HepG2 (cell line): ENCODE data around the gene JHY. TPM values are rescaled to one million over a fixed set of nuclear protein-coding genes. Genes with fewer than 3 reads are reported as not detected.

Experiments used
- ATAC-seq: fragments of 200-7000 bp; cut with Tn5 transposase; 3 replicates; pipeline ENCODE4 v1.9.1; 2020; ENCODE audit warnings: mild to moderate bottlenecking, moderate library complexity
- BruUV-seq: library from RNA; stranded (reverse); fragments of 400-500 nt; replicated peaks from 2 replicates; lab custom pipeline; 2021; lab: Mats Ljungman, UMichigan
- CTCF ChIA-PET: fragments of 300-600 bp; formaldehyde crosslinking; extraction: SDS; loops from one replicate; lab custom pipeline; 2021; ENCODE audit warnings: low total read pairs, inconsistent platforms, low intra/inter-chr PET ratio; lab: Yijun Ruan, JAX
- POLR2A ChIA-PET: fragments of 350-600 bp; sonication (Branson Sonifier 250); formaldehyde crosslinking; loops from one replicate; lab custom pipeline; 2020; ENCODE audit warnings: antibody characterized with exemption, inconsistent platforms; lab: Yijun Ruan, JAX
- DNase-seq: peaks from one replicate; pipeline ENCODE4 v3.0.0-alpha.2; 2015; ENCODE audit warnings: low spot score
- FAIRE-seq: peaks from 3 replicates; lab custom pipeline; 2011; peaks lifted over from hg19 to GRCh38; lab: Jason Lieb, UNC
- H2AFZ ChIP-seq: one replicate; pipeline ENCODE4 v1.6.1; 2011; ENCODE audit warnings: low read length, inconsistent platforms
- H3K27ac ChIP-seq: fragments of 300-600 bp; 3 replicates; pipeline ENCODE4 v1.8.0; 2011; ENCODE audit warnings: mixed run types, mild to moderate bottlenecking, mixed read lengths, low read length, inconsistent platforms; ENCODE audit not compliant: insufficient read depth; ENCODE audit errors: extremely low read length
- H3K27me3 ChIP-seq, 2 experiments: fragments of 200-600 bp in 1 of 2; 2 replicates in 1 of 2; 3 replicates in 1 of 2; pipeline versions ENCODE4 v1.6.0 to v1.8.0; 2011; ENCODE audit warnings: low read length in 2 of 2, mild to moderate bottlenecking in 2 of 2, moderate library complexity in 2 of 2, inconsistent platforms in 1 of 2; ENCODE audit not compliant: insufficient read depth in 2 of 2, control insufficient read depth in 1 of 2
- H3K36me3 ChIP-seq, 2 experiments: fragments of 200-600 bp in 1 of 2; replicated peaks in 1 of 2; 2 replicates in 1 of 2; 3 replicates in 1 of 2; pipeline versions ENCODE4 v1.5.1 to v1.8.0; 2011; ENCODE audit warnings: low read length in 2 of 2, inconsistent platforms in 1 of 2; ENCODE audit not compliant: insufficient read depth in 2 of 2, control insufficient read depth in 1 of 2
- H3K4me1 ChIP-seq: 2 replicates; pipeline ENCODE4 v1.5.1; 2012; ENCODE audit warnings: low read length, inconsistent platforms; ENCODE audit not compliant: insufficient read depth
- H3K4me2 ChIP-seq: 2 replicates; pipeline ENCODE4 v1.6.0; 2011; ENCODE audit warnings: low read depth, low read length, inconsistent platforms
- H3K4me3 ChIP-seq, 3 experiments: fragments of 200-600 bp in 1 of 3; sonication (generic), shearing (Covaris generic) in 1 of 3; replicated peaks in 1 of 3; 2 replicates each; pipeline ENCODE4 v1.5.1; 2011 to 2016; ENCODE audit warnings: low read length in 3 of 3, inconsistent platforms in 2 of 3, low read depth in 2 of 3, mild to moderate bottlenecking in 2 of 3, control low read depth in 1 of 3, mixed read lengths in 1 of 3; ENCODE audit not compliant: insufficient read depth in 1 of 3
- H3K79me2 ChIP-seq: one replicate; pipeline ENCODE4 v1.6.1; 2011; ENCODE audit warnings: low read length, inconsistent platforms; ENCODE audit not compliant: insufficient read depth
- H3K9ac ChIP-seq: 2 replicates; pipeline ENCODE4 v1.6.0; 2011; ENCODE audit warnings: mild to moderate bottlenecking, low read depth, low read length, inconsistent platforms; ENCODE audit not compliant: insufficient read depth
- H3K9me3 ChIP-seq: 2 replicates; pipeline ENCODE4 v1.5.1; 2012; ENCODE audit warnings: mild to moderate bottlenecking, low read length
- H4K20me1 ChIP-seq: 2 replicates; pipeline ENCODE4 v1.6.0; 2011; ENCODE audit warnings: inconsistent platforms, mild to moderate bottlenecking, low read length, moderate library complexity; ENCODE audit not compliant: insufficient read depth
- CEBPG ChIP-seq: IDR thresholded peaks from 2 replicates; pipeline ENCODE4 v1.6.1; 2016
- DNMT1 ChIP-seq: sonication (generic); formaldehyde crosslinking; IDR thresholded peaks from 2 replicates; pipeline ENCODE4 v1.5.1; 2020; ENCODE audit warnings: mild to moderate bottlenecking, missing genetic modification reagents
- HNF1A ChIP-seq, 2 experiments: sonication (generic) in 1 of 2; formaldehyde crosslinking in 1 of 2; IDR thresholded peaks; 2 replicates each; pipeline versions ENCODE4 v1.4.0 to v1.6.1; 2016 to 2020; ENCODE audit warnings: borderline replicate concordance in 1 of 2, low read depth in 1 of 2, mild to moderate bottlenecking in 1 of 2, missing genetic modification reagents in 1 of 2
- HNRNPL ChIP-seq: fragments of 200-400 bp; formaldehyde crosslinking; IDR thresholded peaks from 2 replicates; pipeline ENCODE4 v1.6.1; 2017; ENCODE audit warnings: mild to moderate bottlenecking, low read depth, low read length
- HNRNPUL1 ChIP-seq: fragments of 200-400 bp; formaldehyde crosslinking; IDR thresholded peaks from 2 replicates; pipeline ENCODE4 v1.6.1; 2017; ENCODE audit warnings: low read depth, mild to moderate bottlenecking, low read length, moderate library complexity
- JDP2 ChIP-seq: sonication (generic); formaldehyde crosslinking; IDR thresholded peaks from 2 replicates; pipeline ENCODE4 v1.8.1; 2022; ENCODE audit warnings: missing genetic modification reagents, borderline replicate concordance
- NFE2L1 ChIP-seq: sonication (generic); formaldehyde crosslinking; IDR thresholded peaks from 2 replicates; pipeline ENCODE4 v1.4.0; 2020; ENCODE audit warnings: missing genetic modification reagents, mild to moderate bottlenecking, borderline replicate concordance
- PHF5A ChIP-seq: IDR thresholded peaks from one replicate; pipeline ENCODE4 v1.6.1; 2018; ENCODE audit warnings: low read depth, missing genetic modification reagents; ENCODE audit not compliant: unreplicated experiment
- PRDM15 ChIP-seq: sonication (generic); formaldehyde crosslinking; IDR thresholded peaks from 2 replicates; pipeline ENCODE4 v1.4.0; 2020; ENCODE audit warnings: missing genetic modification reagents
- SMAD1 ChIP-seq: sonication (generic); formaldehyde crosslinking; IDR thresholded peaks from 2 replicates; pipeline ENCODE4 v1.4.0; 2020; ENCODE audit warnings: missing genetic modification reagents, low read depth, mild to moderate bottlenecking, borderline replicate concordance
- STAT5B ChIP-seq: sonication (generic); formaldehyde crosslinking; IDR thresholded peaks from 2 replicates; pipeline ENCODE4 v1.4.0; 2020; ENCODE audit warnings: missing genetic modification reagents
- ZBTB37 ChIP-seq: sonication (generic); formaldehyde crosslinking; IDR thresholded peaks from 2 replicates; pipeline ENCODE4 v1.4.0; 2020; ENCODE audit warnings: mild to moderate bottlenecking, missing genetic modification reagents
- ZEB1 ChIP-seq: IDR thresholded peaks from 2 replicates; pipeline ENCODE4 v1.6.1; 2012; ENCODE audit warnings: mild to moderate bottlenecking, low read depth, inconsistent platforms; ENCODE audit not compliant: insufficient replicate concordance
- ZNF225 ChIP-seq: sonication (generic); formaldehyde crosslinking; IDR thresholded peaks from 2 replicates; pipeline ENCODE4 v1.4.0; 2020; ENCODE audit warnings: mild to moderate bottlenecking, missing genetic modification reagents
- ZNF331 ChIP-seq: sonication (generic); formaldehyde crosslinking; IDR thresholded peaks from 2 replicates; pipeline ENCODE4 v1.4.0; 2020; ENCODE audit warnings: missing genetic modification reagents
- ZNF772 ChIP-seq: sonication (generic); formaldehyde crosslinking; IDR thresholded peaks from 2 replicates; pipeline ENCODE4 v1.5.0; 2020; ENCODE audit warnings: mild to moderate bottlenecking, missing genetic modification reagents
- ZNF775 ChIP-seq: sonication (generic); formaldehyde crosslinking; IDR thresholded peaks from 2 replicates; pipeline ENCODE4 v1.4.0; 2020; ENCODE audit warnings: missing genetic modification reagents, mild to moderate bottlenecking, moderate library complexity, borderline replicate concordance
- WGBS: methylation state at CpG from one replicate; pipeline ENCODE4 v1.1.6; 2017; ENCODE audit warnings: low lambda C conversion rate; 5-methylcytosine and 5-hydroxymethylcytosine counted together
- in situ Hi-C: cut with HindIII; loops from 2 replicates; pipeline ENCODE4 v1.10.0; 2017; ENCODE audit warnings: low pct_unique_long_range_greater_than_20kb; ENCODE audit not compliant: extremely low pct_ligation_motif_present
- intact Hi-C: fragments of 100-400 bp; cut with micrococcal nuclease; formaldehyde crosslinking; loops from one replicate; pipeline ENCODE4 v1.10.0; 2022; ENCODE audit not compliant: unreplicated experiment
- polyA plus RNA-seq, 8 experiments: library from polyadenylated mRNA; depleted of rRNA in 3 of 8; stranded (reverse) in 7 of 8; unstranded in 1 of 8; fragments of >200 nt; fragmentation: Illumina TruSeq in 4 of 8; extraction: Trizol in 4 of 8; gene quantifications; 2 replicates each; pipeline versions ENCODE4 v1.2.1 to v1.2.3, GENCODE V29; 2011 to 2016; ENCODE audit warnings: low read depth in 4 of 8, missing spikeins in 1 of 8, mixed read lengths in 1 of 8; ENCODE audit not compliant: insufficient read depth in 1 of 8
- total RNA-seq, 5 experiments: library from RNA; depleted of rRNA; stranded (reverse); fragments of >200 nt; fragmentation: Illumina TruSeq; extraction: Trizol; gene quantifications; 2 replicates each; pipeline ENCODE4 v1.2.3, GENCODE V29; 2016; ENCODE audit warnings: low read depth in 1 of 5

The JHY gene
- total and polyA plus RNA-seq, 2 of the 13 experiments (the other 11 are each of a cell fraction or from before 2014, with no cell fraction given) = not detected

GRCh38 chr11:122861631-122862030 lies 20.9 kb upstream of the JHY start:
- no peak overlapping the region for H3K9ac ChIP-seq
- intact Hi-C loops = no loop called here
- no peak for ATAC-seq
- H4K20me1 ChIP-seq = no peaks in the 10 kb centered on the region
- FAIRE-seq = no peak
- H3K9me3 ChIP-seq = no peaks in the 10 kb centered on the region
- H3K4me3 ChIP-seq = no peak overlapping the region
- H3K4me1 ChIP-seq = no peaks in the 10 kb centered on the region
- H3K36me3 ChIP-seq = no peaks in the 10 kb centered on the region
- BruUV-seq = no TSS peak
- in situ Hi-C loops = loop anchor here (10.0 kb wide), 1 partner anchor 163 kb away; no protein-coding TSS in a partner anchor
- no peak overlapping the region for H3K27ac ChIP-seq
- ChIA-PET POLR2A (no interaction called here), CTCF (no interaction called here)
- no peak for DNase-seq
- H3K27me3 ChIP-seq = 0 out of 5 replicates have a peak, but pooled peaks cover 0 to 3% of the 10 kb centered on the region in 2 experiments
- no peak overlapping the region for H3K4me2 ChIP-seq
- no peaks in the 10 kb centered on the region for H3K79me2 ChIP-seq
- WGBS = 0% methylated on average over 3 of the region's 3 CpGs
- no peak overlapping the region for H2AFZ ChIP-seq
- TF ChIP-seq HNRNPUL1 (no peak), ZNF331 (CRISPR knock-in tag) (no peak), ZNF772 (CRISPR knock-in tag) (no peak), ZEB1 (no peak), PHF5A (no peak), SMAD1 (CRISPR knock-in tag) (no peak), HNF1A (IDR thresholded peaks at IDR 0.05; ENCODE audit: low read depth) (no peak), HNF1A (CRISPR knock-in tag; IDR thresholded peaks at IDR 0.05; ENCODE audit: borderline replicate concordance) (no peak), NFE2L1 (no peak), ZNF225 (CRISPR knock-in tag) (no peak), ZBTB37 (no peak), JDP2 (CRISPR knock-in tag) (no peak), CEBPG (CRISPR knock-in tag) (no peak), HNRNPL (no peak), PRDM15 (CRISPR knock-in tag) (no peak), STAT5B (CRISPR knock-in tag) (no peak), ZNF775 (CRISPR knock-in tag) (no peak), DNMT1 (CRISPR knock-in tag) (no peak)
